ENCODE measurements around the gene RAD18. TPM values are rescaled to one million over a fixed set of nuclear protein-coding genes. Genes with fewer than 3 reads are reported as not detected.

The RAD18 gene
- total RNA-seq, 1 experiment from 2014 or later: 42.5 TPM

GRCh38 chr3:8967553-8967952 is 4.3 kb upstream of the RAD18 start:
- intact Hi-C loops (cut with micrococcal nuclease; ENCODE audit: unreplicated experiment): no loop called here
- ChIA-PET POLR2A (ENCODE audit: low non-redundant PET) (no interaction called here), CTCF (no interaction called here)
- Histone ChIP-seq H3K9me3 (ENCODE audit: low read depth, low read length, poor library complexity, severe bottlenecking) (no peaks in the 10 kb centered on the region), H3K36me3 (ENCODE audit: insufficient read depth, low read length, poor library complexity, severe bottlenecking) (no peaks in the 10 kb centered on the region), H3K4me3 (ENCODE audit: low read depth, low read length, poor library complexity, severe bottlenecking) (no peak overlapping the region), H3K27me3 (replicated peaks; ENCODE audit: insufficient read depth, low read depth, low read length, poor library complexity) (no peaks in the 10 kb centered on the region), H3K4me1 (ENCODE audit: insufficient read depth, low read length, poor library complexity, severe bottlenecking) (peaks cover 12% of the 10 kb centered on the region), H3K27ac (ENCODE audit: low read depth, low read length, poor library complexity, severe bottlenecking) (no peak overlapping the region)
- TF ChIP-seq EZH2 (IDR thresholded peaks at IDR 0.05; ENCODE audit: borderline replicate concordance, low read depth, low read length, poor library complexity, severe bottlenecking): no peak
- TF ChIP-seq, protein P1, sequence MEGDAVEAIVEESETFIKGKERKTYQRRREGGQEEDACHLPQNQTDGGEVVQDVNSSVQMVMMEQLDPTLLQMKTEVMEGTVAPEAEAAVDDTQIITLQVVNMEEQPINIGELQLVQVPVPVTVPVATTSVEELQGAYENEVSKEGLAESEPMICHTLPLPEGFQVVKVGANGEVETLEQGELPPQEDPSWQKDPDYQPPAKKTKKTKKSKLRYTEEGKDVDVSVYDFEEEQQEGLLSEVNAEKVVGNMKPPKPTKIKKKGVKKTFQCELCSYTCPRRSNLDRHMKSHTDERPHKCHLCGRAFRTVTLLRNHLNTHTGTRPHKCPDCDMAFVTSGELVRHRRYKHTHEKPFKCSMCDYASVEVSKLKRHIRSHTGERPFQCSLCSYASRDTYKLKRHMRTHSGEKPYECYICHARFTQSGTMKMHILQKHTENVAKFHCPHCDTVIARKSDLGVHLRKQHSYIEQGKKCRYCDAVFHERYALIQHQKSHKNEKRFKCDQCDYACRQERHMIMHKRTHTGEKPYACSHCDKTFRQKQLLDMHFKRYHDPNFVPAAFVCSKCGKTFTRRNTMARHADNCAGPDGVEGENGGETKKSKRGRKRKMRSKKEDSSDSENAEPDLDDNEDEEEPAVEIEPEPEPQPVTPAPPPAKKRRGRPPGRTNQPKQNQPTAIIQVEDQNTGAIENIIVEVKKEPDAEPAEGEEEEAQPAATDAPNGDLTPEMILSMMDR (conservative IDR thresholded peaks at IDR 0.05; ENCODE audit: low read depth, low read length): no peak
- no TSS peak for BruUV-seq (replicated peaks)
- no peak for DNase-seq (ENCODE audit: low spot score)

- H3K4me3 ChIP-seq (ENCODE audit: low read depth, low read length, poor library complexity, severe bottlenecking): no peak overlapping the region
- H3K27ac ChIP-seq (ENCODE audit: low read depth, low read length, poor library complexity, severe bottlenecking): no peak overlapping the region
- BruUV-seq (replicated peaks): no TSS peak
- peaks cover 17% of the 10 kb centered on the region for H3K4me1 ChIP-seq (ENCODE audit: insufficient read depth, low read length, poor library complexity, severe bottlenecking)
- H3K27me3 ChIP-seq (replicated peaks; ENCODE audit: insufficient read depth, low read depth, low read length, poor library complexity): no peaks in the 10 kb centered on the region
- ChIA-PET CTCF (no interaction called here), POLR2A (ENCODE audit: low non-redundant PET) (no interaction called here)
- H3K36me3 ChIP-seq (ENCODE audit: insufficient read depth, low read length, poor library complexity, severe bottlenecking): no peaks in the 10 kb centered on the region
- DNase-seq (ENCODE audit: low spot score): no peak
- intact Hi-C loops (cut with micrococcal nuclease; ENCODE audit: unreplicated experiment): no loop called here
- H3K9me3 ChIP-seq (ENCODE audit: low read depth, low read length, poor library complexity, severe bottlenecking): no peaks in the 10 kb centered on the region
- TF ChIP-seq, protein P1 (conservative IDR thresholded peaks at IDR 0.05; ENCODE audit: low read depth, low read length): no peak
These were observed 3.6 kb upstream of the RAD18 start for GRCh38 chr3:8966820-8967348.

- Histone ChIP-seq H3K27me3 (replicated peaks; ENCODE audit: insufficient read depth, low read depth, low read length, poor library complexity) (no peaks in the 10 kb centered on the region), H3K36me3 (ENCODE audit: insufficient read depth, low read length, poor library complexity, severe bottlenecking) (no peaks in the 10 kb centered on the region), H3K27ac (ENCODE audit: low read depth, low read length, poor library complexity, severe bottlenecking) (no peak overlapping the region), H3K4me1 (ENCODE audit: insufficient read depth, low read length, poor library complexity, severe bottlenecking) (peaks cover 17% of the 10 kb centered on the region), H3K4me3 (ENCODE audit: low read depth, low read length, poor library complexity, severe bottlenecking) (no peak overlapping the region), H3K9me3 (ENCODE audit: low read depth, low read length, poor library complexity, severe bottlenecking) (no peaks in the 10 kb centered on the region)
- intact Hi-C loops (cut with micrococcal nuclease; ENCODE audit: unreplicated experiment): no loop called here
- ChIA-PET POLR2A (ENCODE audit: low non-redundant PET) (no interaction called here), CTCF (no interaction called here)
- no peak for DNase-seq (ENCODE audit: low spot score)
- no TSS peak for BruUV-seq (replicated peaks)
- TF ChIP-seq, protein P1 (conservative IDR thresholded peaks at IDR 0.05; ENCODE audit: low read depth, low read length): no peak
- TF ChIP-seq EZH2 (IDR thresholded peaks at IDR 0.05; ENCODE audit: borderline replicate concordance, low read depth, low read length, poor library complexity, severe bottlenecking): no peak
These were observed 3.0 kb upstream of the RAD18 start for GRCh38 chr3:8966150-8966819.
